Measurements from ENCODE around the gene DCAF7. TPM values are rescaled to one million over a fixed set of nuclear protein-coding genes. Genes with fewer than 3 reads are reported as not detected.

Gene DCAF7
- total RNA-seq, 1 experiment from 2014 or later = 144 TPM

Other genes with a start within 250 kb of the DCAF7 start
- gene CYB561, start 104.2 kb upstream of the DCAF7 start, total RNA-seq (2021; ENCODE audit: unreplicated experiment) = 67.6 TPM
- gene ACE, start 73.4 kb upstream of the DCAF7 start, total RNA-seq (2021; ENCODE audit: unreplicated experiment) = 7.7 TPM
- not detected for gene KCNH6, start 27.1 kb upstream of the DCAF7 start, total RNA-seq (2021; ENCODE audit: unreplicated experiment)
- gene TACO1, start 50.4 kb downstream of the DCAF7 start, total RNA-seq (2021; ENCODE audit: unreplicated experiment) = 39.6 TPM
- 18.5 TPM for gene MAP3K3, start 71.9 kb downstream of the DCAF7 start, total RNA-seq (2021; ENCODE audit: unreplicated experiment)
- 8.4 TPM for gene LIMD2, start 149.6 kb downstream of the DCAF7 start, total RNA-seq (2021; ENCODE audit: unreplicated experiment)
- gene STRADA, start 191.3 kb downstream of the DCAF7 start, total RNA-seq (2021; ENCODE audit: unreplicated experiment) = 38.0 TPM
- 117 TPM for gene CCDC47, start 223.1 kb downstream of the DCAF7 start, total RNA-seq (2021; ENCODE audit: unreplicated experiment)
- gene DDX42, start 223.7 kb downstream of the DCAF7 start, total RNA-seq (2021; ENCODE audit: unreplicated experiment) = 174 TPM